HEK293 (cell line): ENCODE results near the gene RFK.

Source experiments
- CTCF ChIA-PET: fragments of 350-600 bp; formaldehyde crosslinking; extraction: SDS; loops from one replicate; lab custom pipeline; 2021; ENCODE audit warnings: antibody characterized with exemption; lab: Yijun Ruan, JAX
- POLR2A ChIA-PET: fragments of 300-600 bp; formaldehyde crosslinking; extraction: SDS; loops from one replicate; lab custom pipeline; 2020; ENCODE audit warnings: antibody characterized with exemption, inconsistent platforms; lab: Yijun Ruan, JAX
- H3K27ac ChIP-seq: fragments of 200-500 bp; sonication (Bioruptor generic); 2 replicates; pipeline ENCODE4 v1.5.1; 2014; ENCODE audit warnings: low read depth, low read length, control low read depth, inconsistent platforms; ENCODE audit errors: extremely low read depth
- H3K36me3 ChIP-seq, 2 experiments: fragments of 200-500 bp in 1 of 2; sonication (Bioruptor generic) in 1 of 2; 1 replicate in 1 of 2; 2 replicates in 1 of 2; pipeline ENCODE4 v1.5.1; 2014 to 2017; ENCODE audit warnings: inconsistent platforms in 2 of 2, low read length in 2 of 2; ENCODE audit not compliant: control insufficient read depth in 2 of 2, insufficient read depth in 1 of 2
- H3K4me1 ChIP-seq: fragments of 200-500 bp; sonication (Bioruptor generic); 2 replicates; pipeline ENCODE4 v1.5.1; 2014; ENCODE audit warnings: mild to moderate bottlenecking, low read length, inconsistent platforms; ENCODE audit not compliant: control insufficient read depth, insufficient read depth
- H3K4me3 ChIP-seq: 2 replicates; pipeline ENCODE4 v1.5.1; 2011; ENCODE audit warnings: low read depth, mild to moderate bottlenecking, control low read depth, low read length, moderate library complexity
- H3K9me3 ChIP-seq: fragments of 200-500 bp; sonication (Bioruptor generic); 2 replicates; pipeline ENCODE4 v1.5.1; 2014; ENCODE audit warnings: low read depth, low read length, inconsistent platforms; ENCODE audit not compliant: control insufficient read depth, insufficient read depth
- HOXC10 ChIP-seq: sonication (generic); formaldehyde crosslinking; IDR thresholded peaks from 2 replicates; pipeline ENCODE4 v1.8.1; 2023; ENCODE audit warnings: mild to moderate bottlenecking, missing genetic modification reagents
- KLF17 ChIP-seq: fragments of 450-650 bp; formaldehyde crosslinking; IDR thresholded peaks from 2 replicates; pipeline ENCODE4 v1.5.1; 2016; ENCODE audit warnings: missing biosample characterization, missing genetic modification characterization
- MZF1 ChIP-seq: fragments of 450-650 bp; formaldehyde crosslinking; IDR thresholded peaks from 2 replicates; pipeline ENCODE4 v1.5.1; 2017; ENCODE audit warnings: missing biosample characterization, missing genetic modification characterization, borderline replicate concordance
- SETDB1 ChIP-seq: IDR thresholded peaks from one replicate; pipeline ENCODE4 v1.6.1; 2017; ENCODE audit warnings: mild to moderate bottlenecking, low read length, moderate library complexity, mixed read lengths; ENCODE audit not compliant: insufficient read length
- WT1 ChIP-seq: fragments of 450-650 bp; formaldehyde crosslinking; IDR thresholded peaks from 2 replicates; pipeline ENCODE4 v1.5.1; 2016; ENCODE audit warnings: missing biosample characterization, missing genetic modification characterization
- ZBTB6 ChIP-seq: fragments of 450-650 bp; formaldehyde crosslinking; IDR thresholded peaks from 2 replicates; pipeline ENCODE4 v1.5.1; 2017; ENCODE audit warnings: missing biosample characterization, missing genetic modification characterization
- ZFP37 ChIP-seq: fragments of 450-650 bp; formaldehyde crosslinking; IDR thresholded peaks from 2 replicates; pipeline ENCODE4 v1.5.1; 2016; ENCODE audit warnings: missing biosample characterization, missing genetic modification characterization
- ZNF10 ChIP-seq: fragments of 450-650 bp; formaldehyde crosslinking; IDR thresholded peaks from 2 replicates; pipeline ENCODE4 v1.5.1; 2017; ENCODE audit warnings: missing biosample characterization, missing genetic modification characterization
- ZNF114 ChIP-seq: fragments of 450-650 bp; formaldehyde crosslinking; IDR thresholded peaks from 2 replicates; pipeline ENCODE4 v1.5.0; 2017; ENCODE audit warnings: missing biosample characterization, missing genetic modification characterization
- ZNF211 ChIP-seq: fragments of 450-650 bp; formaldehyde crosslinking; IDR thresholded peaks from 2 replicates; pipeline ENCODE4 v1.5.1; 2016; ENCODE audit warnings: low read depth, missing biosample characterization, missing genetic modification characterization
- ZNF302 ChIP-seq: fragments of 450-650 bp; formaldehyde crosslinking; IDR thresholded peaks from 2 replicates; pipeline ENCODE4 v1.5.1; 2016; ENCODE audit warnings: missing biosample characterization, missing genetic modification characterization, low read depth
- ZNF341 ChIP-seq: fragments of 450-650 bp; formaldehyde crosslinking; IDR thresholded peaks from 2 replicates; pipeline ENCODE4; 2016; ENCODE audit warnings: low read depth, missing biosample characterization, missing genetic modification characterization
- ZNF37A ChIP-seq: fragments of 450-650 bp; IDR thresholded peaks from 2 replicates; pipeline ENCODE4 v1.5.1; 2018; ENCODE audit warnings: missing biosample characterization, missing genetic modification characterization
- ZNF404 ChIP-seq: fragments of 450-650 bp; formaldehyde crosslinking; IDR thresholded peaks from 2 replicates; pipeline ENCODE4 v1.5.1; 2017; ENCODE audit warnings: missing biosample characterization, missing genetic modification characterization
- ZNF610 ChIP-seq: fragments of 450-650 bp; formaldehyde crosslinking; IDR thresholded peaks from 2 replicates; pipeline ENCODE4 v1.5.1; 2016; ENCODE audit warnings: missing biosample characterization, missing genetic modification characterization, borderline replicate concordance
- ZNF664 ChIP-seq: fragments of 450-650 bp; formaldehyde crosslinking; IDR thresholded peaks from 2 replicates; pipeline ENCODE4 v1.5.1; 2016; ENCODE audit warnings: missing biosample characterization, missing genetic modification characterization
- ZNF701 ChIP-seq: fragments of 450-650 bp; formaldehyde crosslinking; IDR thresholded peaks from 2 replicates; pipeline ENCODE4 v1.5.1; 2016; ENCODE audit warnings: missing biosample characterization, missing genetic modification characterization
- ZSCAN23 ChIP-seq: fragments of 450-650 bp; formaldehyde crosslinking; IDR thresholded peaks from 2 replicates; pipeline ENCODE4 v1.5.1; 2016; ENCODE audit warnings: missing biosample characterization, missing genetic modification characterization
- TF ChIP-seq, protein P1 (sequence below): IDR thresholded peaks from 2 replicates; pipeline ENCODE4 v1.6.1; 2011; ENCODE audit warnings: mild to moderate bottlenecking, low read depth, low read length, borderline replicate concordance
- TF ChIP-seq, protein P2 (sequence below): fragments of 450-650 bp; formaldehyde crosslinking; IDR thresholded peaks from 2 replicates; pipeline ENCODE4 v1.5.1; 2017; ENCODE audit warnings: missing biosample characterization, missing genetic modification characterization

Gene RFK

DNA sequence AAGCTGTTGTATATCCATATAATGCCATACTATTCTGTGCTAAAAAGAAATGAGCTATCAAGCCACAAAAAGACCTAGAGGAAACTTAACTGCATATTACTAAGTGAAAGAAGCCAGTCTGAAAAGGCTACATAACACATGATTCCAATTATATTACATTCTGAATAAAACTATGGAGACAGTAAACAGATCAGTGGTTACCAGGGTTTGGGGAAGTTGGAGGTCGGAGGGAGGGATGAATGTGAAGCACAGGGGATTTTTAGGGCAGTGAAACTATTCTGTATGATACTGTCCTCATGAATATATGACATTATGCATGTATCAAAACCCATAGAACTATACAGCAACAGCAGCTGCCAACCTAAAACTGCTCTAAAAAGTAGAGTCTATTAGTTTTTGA, 5.6 kb upstream of the RFK start:
- ChIA-PET CTCF (interaction anchor here (0.6 to 3.4 kb wide), 3 partner anchors 20 to 220 kb away, joined by 3 to 12 read pairs (median 4); no protein-coding TSS in a partner anchor), POLR2A (no interaction called here)
- Histone ChIP-seq H3K4me1 (no peaks in the 10 kb centered on the region), H3K9me3 (no peaks in the 10 kb centered on the region), H3K4me3 (no peak overlapping the region), H3K36me3 (no peaks in the 10 kb centered on the region), H3K27ac (no peak overlapping the region)
- TF ChIP-seq ZNF701 (tag by site-specific recombination) (no peak), HOXC10 (no peak), ZNF114 (tag by site-specific recombination) (no peak)

- Histone ChIP-seq H3K36me3 (peaks cover 0 to 12% of the 10 kb centered on the region in 2 experiments; a peak in 1 of 3 replicates), H3K27ac (no peak overlapping the region), H3K4me3 (no peak overlapping the region), H3K9me3 (no peaks in the 10 kb centered on the region), H3K4me1 (no peaks in the 10 kb centered on the region)
- no peak for TF ChIP-seq MZF1
- TF ChIP-seq ZNF211 (tag by site-specific recombination), result no peak
- TF ChIP-seq ZNF302 (tag by site-specific recombination), result no peak
- TF ChIP-seq WT1 (tag by site-specific recombination), result no peak
- TF ChIP-seq ZNF610 (tag by site-specific recombination), result no peak
- no peak for TF ChIP-seq ZNF37A (tag by site-specific recombination)
- no peak for TF ChIP-seq SETDB1
- TF ChIP-seq ZFP37, result no peak
- no peak for TF ChIP-seq ZSCAN23 (tag by site-specific recombination)
- TF ChIP-seq ZBTB6 (tag by site-specific recombination), result no peak
- TF ChIP-seq KLF17, result no peak
- TF ChIP-seq ZNF404 (tag by site-specific recombination), result no peak
- TF ChIP-seq, protein P1, sequence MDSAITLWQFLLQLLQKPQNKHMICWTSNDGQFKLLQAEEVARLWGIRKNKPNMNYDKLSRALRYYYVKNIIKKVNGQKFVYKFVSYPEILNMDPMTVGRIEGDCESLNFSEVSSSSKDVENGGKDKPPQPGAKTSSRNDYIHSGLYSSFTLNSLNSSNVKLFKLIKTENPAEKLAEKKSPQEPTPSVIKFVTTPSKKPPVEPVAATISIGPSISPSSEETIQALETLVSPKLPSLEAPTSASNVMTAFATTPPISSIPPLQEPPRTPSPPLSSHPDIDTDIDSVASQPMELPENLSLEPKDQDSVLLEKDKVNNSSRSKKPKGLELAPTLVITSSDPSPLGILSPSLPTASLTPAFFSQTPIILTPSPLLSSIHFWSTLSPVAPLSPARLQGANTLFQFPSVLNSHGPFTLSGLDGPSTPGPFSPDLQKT, result no peak
- TF ChIP-seq ZNF341 (tag by site-specific recombination), result no peak
- CTCF ChIA-PET, result no interaction called here
- POLR2A ChIA-PET, result no interaction called here
Measured at GRCh38 chr9:76396597-76396996, 2.4 kb upstream of the RFK start.

DNA sequence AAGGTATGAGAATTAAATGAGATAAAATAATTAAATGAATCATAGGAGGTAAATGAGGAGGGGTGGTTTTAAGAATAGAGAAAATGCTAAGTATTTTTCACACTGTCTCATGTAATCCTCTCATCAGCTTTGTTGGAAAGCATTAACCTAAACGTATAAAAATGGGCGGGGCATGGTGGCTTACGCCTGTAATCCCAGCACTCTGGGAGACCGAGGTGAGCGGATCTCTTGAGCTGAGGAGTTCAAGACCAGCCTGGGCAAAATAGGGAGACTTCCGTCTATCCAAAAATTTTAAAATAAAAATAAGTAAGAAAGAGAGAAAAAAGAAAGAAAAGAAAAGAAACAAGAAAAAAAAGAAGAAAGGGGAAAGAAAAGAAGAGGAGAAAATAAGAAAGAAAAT, 1.9 kb upstream of the RFK start:
- CTCF ChIA-PET, result interaction anchor here (0.7 kb wide), 1 partner anchor 51 kb away, joined by 4 read pairs; no protein-coding TSS in a partner anchor
- TF ChIP-seq ZNF10 (tag by site-specific recombination), result no peak
- 0 out of 2 replicates have a peak, but pooled peaks have one; percentile 5 for TF ChIP-seq ZNF664 (tag by site-specific recombination)
- TF ChIP-seq, protein P2, sequence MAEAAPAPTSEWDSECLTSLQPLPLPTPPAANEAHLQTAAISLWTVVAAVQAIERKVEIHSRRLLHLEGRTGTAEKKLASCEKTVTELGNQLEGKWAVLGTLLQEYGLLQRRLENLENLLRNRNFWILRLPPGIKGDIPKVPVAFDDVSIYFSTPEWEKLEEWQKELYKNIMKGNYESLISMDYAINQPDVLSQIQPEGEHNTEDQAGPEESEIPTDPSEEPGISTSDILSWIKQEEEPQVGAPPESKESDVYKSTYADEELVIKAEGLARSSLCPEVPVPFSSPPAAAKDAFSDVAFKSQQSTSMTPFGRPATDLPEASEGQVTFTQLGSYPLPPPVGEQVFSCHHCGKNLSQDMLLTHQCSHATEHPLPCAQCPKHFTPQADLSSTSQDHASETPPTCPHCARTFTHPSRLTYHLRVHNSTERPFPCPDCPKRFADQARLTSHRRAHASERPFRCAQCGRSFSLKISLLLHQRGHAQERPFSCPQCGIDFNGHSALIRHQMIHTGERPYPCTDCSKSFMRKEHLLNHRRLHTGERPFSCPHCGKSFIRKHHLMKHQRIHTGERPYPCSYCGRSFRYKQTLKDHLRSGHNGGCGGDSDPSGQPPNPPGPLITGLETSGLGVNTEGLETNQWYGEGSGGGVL (tag by site-specific recombination), result no peak
- TF ChIP-seq, all 188 proteins: peak for 1
- POLR2A ChIA-PET, result no interaction called here
- H3K36me3 ChIP-seq, result peaks cover 0 to 16% of the 10 kb centered on the region in 2 experiments; a peak in 1 of 3 replicates
- H3K4me1 ChIP-seq, result no peaks in the 10 kb centered on the region
- H3K9me3 ChIP-seq, result no peaks in the 10 kb centered on the region
- H3K27ac ChIP-seq, result no peak overlapping the region
- H3K4me3 ChIP-seq, result no peak overlapping the region
